SK-N-MC (cell line): Measurements from ENCODE around the gene KLHDC4.
"Not testable (repeated sequence)": the region's sequence is repeated elsewhere in the genome, so short reads cannot be mapped to it uniquely, and the experiment has no call there.

Experiments
- DNase-seq: peaks from one replicate; pipeline ENCODE4 v3.0.0-alpha.2; 2011; ENCODE audit warnings: low read depth, low spot score
- H3K27ac ChIP-seq: fragments of 200-600 bp; sonication (generic); 2 replicates; pipeline ENCODE4 v1.5.1; 2016; ENCODE audit warnings: mixed run types
- H3K36me3 ChIP-seq: fragments of 200-600 bp; sonication (generic); 2 replicates; pipeline ENCODE4 v1.6.1; 2017; ENCODE audit warnings: antibody characterized with exemption, low read length, mixed read lengths; ENCODE audit not compliant: insufficient read depth
- H3K4me3 ChIP-seq: fragments of 200-600 bp; sonication (generic); 2 replicates; pipeline ENCODE4 v1.5.1; 2016
- H3K9ac ChIP-seq: fragments of 200-600 bp; sonication (generic); 2 replicates; pipeline ENCODE4 v1.8.0; 2017; ENCODE audit warnings: mixed run types, mixed read lengths; ENCODE audit not compliant: insufficient read length
- H3K9me3 ChIP-seq: fragments of 200-600 bp; sonication (generic); 2 replicates; pipeline ENCODE4 v1.6.1; 2017; ENCODE audit warnings: low read depth, mild to moderate bottlenecking, antibody characterized with exemption, low read length, moderate library complexity, mixed read lengths
- EZH2 ChIP-seq: fragments of 200-600 bp; sonication (generic); IDR thresholded peaks from one replicate; pipeline ENCODE4 v1.6.1; 2017; ENCODE audit warnings: antibody characterized with exemption
- FOXP2 ChIP-seq: optimal IDR thresholded peaks from 2 replicates; pipeline ENCODE3; 2011; ENCODE audit warnings: mild to moderate bottlenecking, moderate library complexity; ENCODE audit not compliant: insufficient read depth; ENCODE audit errors: extremely low read length, control extremely low read depth
- POLR2AphosphoS5 ChIP-seq: IDR thresholded peaks from 2 replicates; pipeline ENCODE4 v1.6.1; 2012; ENCODE audit warnings: mild to moderate bottlenecking, low read depth, low read length, borderline replicate concordance

The KLHDC4 gene

GRCh38 chr16:87790292-87791100, 24.7 kb upstream of the KLHDC4 start:
- no peak overlapping the region for H3K27ac ChIP-seq
- no peak overlapping the region for H3K9ac ChIP-seq
- H3K4me3 ChIP-seq, result no peak overlapping the region
- H3K36me3 ChIP-seq, result no peaks in the 10 kb centered on the region
- no peaks in the 10 kb centered on the region for H3K9me3 ChIP-seq
- TF ChIP-seq POLR2AphosphoS5, result no peak
- no peak for TF ChIP-seq EZH2
- no peak for TF ChIP-seq FOXP2
- no peak for DNase-seq

- TF ChIP-seq EZH2 (no peak), POLR2AphosphoS5 (no peak), FOXP2 (no peak)
- Histone ChIP-seq H3K9me3 (no peaks in the 10 kb centered on the region), H3K27ac (no peak overlapping the region), H3K9ac (no peak overlapping the region), H3K36me3 (no peaks in the 10 kb centered on the region), H3K4me3 (no peak overlapping the region)
- DNase-seq, result no peak
Observed at GRCh38 chr16:87789437-87790291, 23.9 kb upstream of the KLHDC4 start.

DNA sequence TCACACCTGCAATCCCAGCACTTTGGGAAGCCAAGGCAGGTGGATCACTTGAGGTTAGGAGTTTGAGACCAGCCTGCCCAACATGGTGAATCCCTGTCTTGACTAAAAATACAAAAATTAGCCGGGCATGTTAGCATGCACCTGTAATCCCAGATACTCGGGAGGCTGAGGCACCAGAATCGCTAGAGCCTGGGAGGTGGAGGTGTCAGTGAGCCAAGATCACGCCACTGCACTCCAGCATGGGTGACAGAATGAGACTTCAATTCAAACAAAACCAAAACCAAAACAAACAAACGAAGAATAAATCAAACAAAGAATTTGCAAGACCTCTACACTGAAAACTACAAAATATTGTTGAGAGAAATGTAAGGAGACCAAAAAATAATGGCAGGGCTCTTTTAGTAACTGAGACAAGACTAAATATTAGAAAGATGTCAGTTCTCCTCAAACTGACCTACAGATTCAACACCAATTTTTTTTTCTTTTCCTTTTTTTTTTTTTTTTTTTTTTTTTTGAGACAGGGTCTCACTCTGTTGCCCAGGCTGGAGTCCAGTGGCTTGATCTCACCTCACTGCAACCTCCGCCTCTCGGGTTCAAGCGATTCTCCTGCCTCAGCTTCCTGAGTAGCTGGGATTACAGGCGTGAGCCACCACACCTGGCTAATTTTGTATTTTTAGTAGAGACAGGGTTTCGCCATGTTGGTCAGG, 23.1 kb upstream of the KLHDC4 start:
- H3K4me3 ChIP-seq, H3K27ac ChIP-seq, DNase-seq, H3K9me3 ChIP-seq, H3K9ac ChIP-seq, H3K36me3 ChIP-seq: not testable (repeated sequence)

DNA sequence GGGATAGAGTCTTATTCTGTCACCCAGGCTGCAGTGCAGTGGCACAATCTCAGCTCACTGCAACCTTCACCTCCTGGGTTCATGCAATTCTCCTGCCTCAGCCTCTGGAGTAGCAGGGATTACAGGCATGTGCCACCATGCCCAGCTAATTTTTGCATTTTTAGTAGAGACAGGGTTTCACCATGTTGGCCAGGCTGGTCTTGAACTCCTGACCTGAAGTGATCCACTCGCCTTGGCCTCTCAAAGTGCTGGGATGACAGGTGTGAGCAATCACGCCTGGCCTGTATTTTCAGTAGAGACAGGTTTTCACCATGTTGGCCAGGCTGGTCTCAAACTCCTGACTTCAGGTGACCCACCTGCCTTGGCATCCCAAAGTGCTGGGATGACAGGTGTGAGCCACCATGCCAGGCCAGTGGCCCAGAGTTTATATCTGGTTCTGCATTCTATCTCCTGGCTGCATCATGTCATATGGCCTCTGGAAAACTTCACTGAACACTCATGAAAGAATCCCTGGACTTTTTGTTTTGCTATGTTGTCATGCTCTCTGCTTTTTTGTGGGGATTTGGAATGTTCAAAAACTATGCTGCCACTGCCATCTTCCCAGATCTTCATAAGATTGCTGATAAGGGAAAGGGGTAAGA, 21.8 kb upstream of the KLHDC4 start:
- DNase-seq, H3K27ac ChIP-seq, H3K4me3 ChIP-seq, H3K9ac ChIP-seq, H3K9me3 ChIP-seq, H3K36me3 ChIP-seq: not testable (repeated sequence)

DNA sequence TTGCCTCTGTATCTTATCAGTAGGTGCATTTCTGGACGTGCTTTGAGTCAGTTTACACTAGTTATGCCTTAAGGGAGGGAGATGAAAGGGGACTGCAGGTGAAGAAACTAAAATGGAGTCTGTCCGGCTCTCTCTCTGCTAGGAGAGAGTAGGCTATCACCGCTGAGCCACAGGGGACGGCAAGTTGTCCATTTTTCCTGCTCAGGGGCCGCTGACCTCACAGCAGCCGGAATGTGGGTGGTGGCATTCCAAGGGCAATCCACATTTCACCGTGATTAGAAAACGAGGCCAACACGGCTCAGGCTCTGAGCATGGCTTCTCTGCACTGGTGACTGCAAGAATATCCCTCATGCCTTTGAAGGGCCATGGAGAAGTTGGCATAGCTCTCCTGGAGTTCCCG, 19.0 kb upstream of the KLHDC4 start:
- DNase-seq, result no peak
- H3K9ac ChIP-seq, result no peak overlapping the region
- H3K27ac ChIP-seq, result no peak overlapping the region
- H3K36me3 ChIP-seq, result no peaks in the 10 kb centered on the region
- H3K4me3 ChIP-seq, result no peak overlapping the region
- no peak for TF ChIP-seq FOXP2
- no peak for TF ChIP-seq EZH2
- no peak for TF ChIP-seq POLR2AphosphoS5
- no peaks in the 10 kb centered on the region for H3K9me3 ChIP-seq

DNA sequence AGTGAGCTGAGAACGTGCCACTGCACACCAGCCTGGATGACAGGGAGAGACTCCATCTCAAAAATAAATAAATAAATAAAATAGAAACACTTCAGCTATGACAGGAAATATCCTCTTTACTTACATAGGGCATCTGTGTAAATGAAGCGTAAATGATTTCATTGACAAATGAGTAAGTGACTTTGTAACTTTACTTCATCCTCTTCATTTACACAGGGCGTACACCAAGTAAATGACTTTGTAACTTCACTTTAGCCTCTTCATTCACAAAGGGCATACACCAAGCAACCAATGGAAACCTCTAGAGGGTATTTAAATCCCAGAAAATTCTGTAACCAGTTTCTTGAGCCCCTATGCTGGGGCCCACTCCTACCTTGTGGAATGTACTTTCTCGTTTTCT, 16.2 kb upstream of the KLHDC4 start:
- DNase-seq, result no peak
- Histone ChIP-seq H3K27ac (no peak overlapping the region), H3K36me3 (no peaks in the 10 kb centered on the region), H3K4me3 (no peak overlapping the region), H3K9me3 (no peaks in the 10 kb centered on the region), H3K9ac (no peak overlapping the region)
- no peak for TF ChIP-seq FOXP2
- TF ChIP-seq POLR2AphosphoS5, result no peak
- no peak for TF ChIP-seq EZH2

- Histone ChIP-seq H3K36me3 (no peaks in the 10 kb centered on the region), H3K27ac (peak overlapping the region; percentile 57), H3K9me3 (no peaks in the 10 kb centered on the region), H3K9ac (no peak overlapping the region), H3K4me3 (no peak overlapping the region)
- no peak for DNase-seq
- TF ChIP-seq POLR2AphosphoS5 (no peak), FOXP2 (no peak), EZH2 (no peak)
Observed at GRCh38 chr16:87780385-87780989, 14.7 kb upstream of the KLHDC4 start.

- Histone ChIP-seq H3K27ac (peak overlapping the region; percentile 87), H3K36me3 (no peaks in the 10 kb centered on the region), H3K4me3 (no peak overlapping the region), H3K9me3 (no peaks in the 10 kb centered on the region), H3K9ac (peak overlapping the region; percentile 73)
- no peak for DNase-seq
- TF ChIP-seq EZH2 (no peak), FOXP2 (no peak), POLR2AphosphoS5 (no peak)
Observed at GRCh38 chr16:87778830-87779579, 13.2 kb upstream of the KLHDC4 start.
